T-helper 9 cell (primary cell): ENCODE results near the gene DMPK.
"Not testable (repeated sequence)": the region's sequence is repeated elsewhere in the genome, so short reads cannot be mapped to it uniquely, and the experiment has no call there.

ENCODE experiments used
- DNase-seq: peaks from one replicate; pipeline ENCODE4 v3.0.0-alpha.2; 2020

The DMPK gene

DNA sequence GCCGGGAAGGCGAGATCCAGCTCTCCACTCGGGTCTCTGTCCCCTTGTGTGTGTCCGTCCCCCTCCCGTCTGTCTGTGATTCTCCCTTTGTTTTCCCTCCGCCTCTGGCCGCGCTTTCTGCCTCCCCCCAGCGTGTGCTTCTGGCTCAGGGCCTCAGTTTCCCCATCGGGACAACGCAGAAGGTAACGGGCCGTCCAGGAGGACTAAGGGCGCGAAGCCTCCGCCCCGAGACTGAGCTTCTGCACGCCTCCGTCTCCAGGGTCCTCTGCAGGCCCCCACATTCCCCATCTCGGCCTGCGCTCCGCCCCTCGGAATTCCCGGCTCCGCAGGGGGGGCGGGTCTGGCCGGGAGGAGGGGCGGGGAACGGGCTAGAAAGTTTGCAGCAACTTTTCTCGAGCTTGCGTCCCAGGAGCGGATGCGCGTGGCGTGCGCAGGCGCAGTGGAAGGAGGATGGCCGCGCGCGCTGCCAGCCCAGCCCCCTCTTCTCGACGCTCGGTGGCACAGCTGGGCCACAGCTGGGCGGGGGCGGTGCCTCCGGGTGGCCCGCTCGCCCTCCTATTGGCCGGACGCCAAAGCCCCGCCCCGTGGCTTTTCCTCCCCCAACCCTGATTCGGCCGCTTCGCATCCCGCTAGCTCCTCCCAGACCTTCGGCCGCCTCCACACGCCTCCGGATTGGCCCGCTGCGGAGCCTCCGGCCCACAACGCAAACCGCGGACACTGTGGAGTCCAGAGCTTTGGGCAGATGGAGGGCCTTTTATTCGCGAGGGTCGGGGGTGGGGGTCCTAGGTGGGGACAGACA is 13.1 kb downstream of the DMPK start, which contains the start of gene SIX5:
Gene SIX5, minus strand, starts transcription at position 269 of the 799 bp plus-strand sequence. CDS start 408 bp downstream, outside the sequence.
- peak; percentile 89 for DNase-seq

DNA sequence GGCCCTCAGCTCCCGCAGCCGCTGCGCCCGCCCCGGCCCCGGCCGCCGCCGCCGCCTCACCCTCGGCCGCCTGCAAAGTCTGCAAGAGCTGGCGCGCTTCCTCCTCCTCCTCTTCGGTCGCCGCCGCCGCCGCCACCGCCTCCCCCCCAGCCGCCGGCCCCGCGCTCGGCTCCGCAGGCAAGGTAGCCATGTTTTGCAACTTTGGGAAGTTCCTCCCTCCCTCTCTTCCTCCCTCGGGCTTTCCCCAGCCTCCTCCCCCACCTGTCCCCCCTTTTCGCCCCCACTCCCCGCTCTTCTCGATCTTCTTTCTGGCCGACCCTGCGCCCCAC is 13.7 kb downstream of the DMPK start:
- DNase-seq, result peak; percentile 25

DNA sequence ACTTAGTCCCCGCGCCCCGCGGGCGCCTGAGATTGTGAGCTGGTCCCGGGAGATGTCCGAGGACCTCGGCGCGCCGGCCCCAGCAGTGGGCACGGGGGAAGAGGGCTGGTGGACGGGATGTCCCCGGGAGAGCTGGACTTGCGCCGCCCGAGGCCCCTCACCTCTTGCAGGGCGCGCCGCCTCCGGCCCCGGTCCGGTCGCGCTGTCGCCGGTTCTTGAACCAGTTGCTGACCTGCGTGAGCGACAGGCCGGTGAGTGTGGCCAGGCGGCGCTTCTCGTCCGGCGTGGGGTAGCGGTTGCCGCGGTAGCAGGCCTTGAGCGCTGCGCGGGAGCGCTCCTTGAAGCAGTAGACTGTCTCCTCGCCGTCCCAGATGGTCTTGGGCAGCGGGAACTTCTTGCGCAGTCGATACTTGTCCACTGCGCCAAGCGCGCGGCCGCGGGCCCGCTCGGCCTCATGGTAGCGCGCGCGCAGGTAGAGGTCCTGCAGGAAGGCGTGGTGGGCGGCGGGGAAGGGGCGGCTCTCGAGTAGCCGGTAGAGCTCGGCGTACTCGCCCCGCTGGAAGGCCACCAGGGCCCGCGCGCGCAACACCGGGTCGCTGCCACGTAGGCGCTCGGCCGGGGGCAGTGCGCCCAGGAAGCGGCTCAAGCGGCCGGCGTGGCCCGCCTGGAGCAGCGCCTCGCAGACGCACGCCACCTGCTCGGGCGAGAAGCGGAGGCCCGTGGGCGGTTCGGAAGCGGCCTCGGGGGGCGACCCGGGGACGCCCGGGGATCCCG is 14.2 kb downstream of the DMPK start:
- no peak for DNase-seq

DNA sequence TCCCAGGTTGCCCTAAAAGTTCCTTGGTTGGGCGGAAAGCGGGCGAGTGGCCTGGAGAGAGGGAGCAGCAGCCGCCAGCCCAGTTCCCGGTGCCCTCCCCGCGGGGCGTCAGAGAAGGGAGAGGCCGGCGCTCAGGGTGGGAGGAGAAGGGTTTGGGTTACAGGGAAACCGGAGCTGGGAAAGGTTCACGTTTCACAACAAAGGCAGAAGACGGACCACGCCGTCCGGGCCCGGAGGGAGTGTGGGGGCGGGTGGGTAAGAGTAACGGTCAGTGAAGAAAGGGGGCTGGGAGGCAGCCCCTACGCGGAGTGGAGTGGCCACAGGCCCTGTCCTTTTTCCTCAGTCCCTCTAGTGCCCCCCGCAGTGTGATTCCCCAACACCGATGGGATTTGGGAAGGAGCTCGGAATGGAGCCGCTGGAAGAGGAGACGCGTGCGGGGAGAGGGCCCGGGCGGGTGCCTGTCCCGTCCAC is 14.8 kb downstream of the DMPK start:
- no peak for DNase-seq

DNA sequence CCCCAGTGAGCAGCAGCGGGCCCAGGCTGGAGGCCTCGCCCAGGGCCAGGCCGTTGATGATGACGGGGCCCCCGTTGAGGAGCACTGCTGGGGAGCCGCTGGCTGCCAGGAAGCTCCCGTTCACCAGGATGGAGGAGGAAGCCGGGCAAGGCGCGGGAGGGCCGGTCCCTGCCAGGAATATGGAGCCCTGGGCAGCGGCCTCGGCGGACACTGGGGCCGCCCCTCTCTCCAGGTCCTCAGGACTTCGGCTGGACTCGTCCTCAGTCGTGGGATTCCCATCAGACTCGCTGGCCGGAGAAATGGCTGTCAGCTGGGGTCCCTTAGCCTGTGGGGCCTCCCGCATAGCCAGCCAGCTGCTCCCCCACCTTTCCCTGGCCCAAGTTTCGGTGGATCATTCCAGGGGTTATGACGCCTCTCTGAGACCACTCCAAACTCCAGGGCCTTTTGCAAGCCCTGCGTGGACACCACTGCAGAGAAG is 15.4 kb downstream of the DMPK start:
- DNase-seq, result no peak

DNA sequence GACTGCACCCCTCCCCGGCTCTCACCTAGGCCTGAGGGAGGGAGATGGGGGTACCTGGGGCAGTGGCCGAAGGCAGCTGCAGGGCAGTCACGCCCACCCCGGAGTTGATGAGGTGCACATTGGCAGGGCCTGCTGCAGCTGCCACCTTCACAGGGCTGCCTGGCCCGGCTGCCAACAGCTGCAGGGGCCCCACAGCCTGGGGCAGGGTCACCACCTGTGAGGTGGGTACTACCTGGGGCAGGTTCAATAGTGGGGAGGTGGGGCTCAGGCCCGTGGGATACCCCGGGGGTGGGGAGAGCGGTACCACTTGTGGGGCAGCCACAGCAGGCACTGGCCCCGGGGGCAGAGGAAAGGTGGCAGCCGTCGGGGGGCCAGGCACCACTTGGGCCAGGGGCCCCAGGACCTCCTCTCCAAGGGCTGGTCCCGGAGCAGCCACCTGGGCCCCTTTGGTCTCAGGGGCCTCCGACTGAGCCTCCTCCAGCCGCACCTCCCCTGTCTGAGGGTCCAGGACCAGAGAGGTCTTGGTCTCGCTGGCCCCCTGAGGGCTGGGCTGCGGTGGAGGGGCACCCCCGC is 15.9 kb downstream of the DMPK start:
- no peak for DNase-seq

DNA sequence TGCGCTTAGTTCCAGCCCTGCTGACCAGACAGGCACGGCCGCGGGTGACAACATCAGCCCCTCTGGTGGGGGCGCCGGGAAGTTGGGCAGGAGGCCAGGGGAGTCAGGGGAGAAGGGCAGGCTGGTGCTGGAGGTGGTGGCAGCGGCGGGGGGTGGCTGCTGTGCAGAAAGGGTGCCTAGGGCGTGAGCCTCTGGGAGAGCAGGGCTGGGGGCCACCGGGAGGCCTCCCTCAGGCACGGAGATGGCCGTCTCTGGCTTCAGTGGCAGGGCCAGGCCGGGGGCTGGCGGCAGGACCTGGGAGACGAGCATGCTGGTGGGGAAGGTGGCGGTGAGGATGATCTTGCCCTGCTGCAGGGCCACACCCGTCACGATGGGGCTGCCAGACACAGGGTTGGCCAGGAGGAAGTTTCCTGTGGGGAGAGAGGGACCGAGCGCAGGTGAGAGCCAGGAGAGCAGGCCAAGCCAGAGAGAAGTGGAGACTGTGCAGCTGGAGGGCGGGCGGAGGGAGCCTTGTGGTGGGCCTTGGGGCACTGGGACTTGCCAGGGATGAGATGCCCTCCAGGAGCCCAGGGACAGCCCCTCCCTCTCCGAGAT is 16.5 kb downstream of the DMPK start:
- DNase-seq, result no peak

DNA sequence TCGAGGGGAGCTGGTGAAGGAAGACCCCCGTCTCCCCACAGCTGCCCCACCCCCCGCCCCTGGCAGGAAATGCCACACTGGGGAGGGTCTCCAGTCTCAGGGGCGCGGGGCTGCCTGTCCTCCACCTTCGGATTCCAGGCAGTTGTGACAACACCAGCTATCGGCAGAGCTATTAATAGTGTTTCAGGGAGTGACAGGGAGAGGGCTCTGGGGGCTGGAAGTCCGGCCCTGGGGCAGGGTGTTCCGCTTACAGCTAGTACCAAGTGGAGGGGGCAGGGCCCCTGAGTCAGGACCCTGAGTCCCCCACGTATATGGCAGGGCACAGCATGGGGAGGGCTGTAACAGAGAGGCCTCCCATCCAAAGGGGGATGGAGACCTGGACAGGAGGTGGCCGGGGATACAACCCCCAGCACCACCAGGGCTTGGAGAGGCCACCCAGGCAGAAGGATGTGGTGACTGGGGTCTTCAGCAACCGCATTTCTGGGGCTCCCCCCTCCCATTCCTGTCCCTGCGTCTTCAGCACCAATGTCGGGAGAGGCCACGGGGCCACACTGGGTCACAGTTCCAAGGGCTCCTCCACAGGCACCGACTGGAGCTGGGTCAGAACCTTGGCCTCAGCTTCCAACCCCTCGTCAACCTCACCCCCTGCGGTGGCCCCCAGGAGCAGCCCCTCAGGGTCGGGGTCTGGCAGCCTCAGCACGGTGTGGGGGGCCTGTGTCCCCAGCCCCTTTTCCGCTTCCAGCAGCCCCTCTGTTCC is 17.2 kb downstream of the DMPK start:
- DNase-seq, result no peak

DNA sequence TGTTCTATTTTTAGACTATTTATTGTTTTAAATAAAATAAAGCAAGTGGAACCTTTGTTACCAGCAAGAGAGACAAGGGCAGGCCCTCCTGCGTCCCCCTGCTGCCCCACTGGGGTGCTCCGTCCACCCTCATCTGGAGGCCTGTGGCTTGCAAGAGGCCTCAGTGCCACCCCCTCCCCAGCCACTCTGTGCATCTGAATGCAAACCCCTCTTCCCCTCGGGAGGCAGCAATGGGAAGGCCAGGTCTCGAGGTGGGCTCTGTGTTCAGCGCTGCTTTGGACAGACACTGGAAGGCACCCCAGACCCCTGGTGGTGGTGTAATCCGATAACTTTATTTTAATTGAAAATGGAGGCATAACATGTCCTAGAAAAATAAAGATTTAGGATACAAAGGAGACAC is 17.8 kb downstream of the DMPK start:
- no peak for DNase-seq

DNA sequence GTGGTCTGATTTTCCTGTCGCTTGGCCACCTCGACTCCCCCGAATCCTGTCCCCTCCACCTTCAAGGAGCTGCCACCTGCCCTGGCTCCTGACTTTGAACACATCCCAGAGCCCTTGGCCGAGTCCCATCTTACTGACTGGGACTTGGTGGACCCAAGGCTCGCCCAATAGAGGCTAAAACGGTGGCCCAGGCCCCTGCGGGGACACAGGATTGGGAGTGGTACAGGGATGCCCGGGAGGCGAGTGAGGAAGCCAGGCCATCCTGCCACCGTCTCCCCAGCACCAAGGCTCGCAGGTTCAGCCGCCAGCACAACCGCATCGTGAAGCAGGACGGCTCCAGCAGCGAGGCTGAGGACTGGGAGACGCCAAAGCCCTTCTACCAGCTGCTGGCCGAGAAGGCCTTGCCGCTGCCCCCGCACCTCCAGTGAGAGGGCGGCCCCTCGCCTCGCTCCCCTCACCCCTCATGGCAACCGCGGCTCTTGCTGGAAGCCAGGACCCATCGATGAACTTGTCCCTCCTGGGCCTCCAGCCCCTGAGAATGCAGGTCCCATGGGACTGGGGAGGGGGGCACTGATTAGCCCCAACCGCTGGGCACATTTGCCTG is 18.5 kb downstream of the DMPK start:
- no peak for DNase-seq

DNA sequence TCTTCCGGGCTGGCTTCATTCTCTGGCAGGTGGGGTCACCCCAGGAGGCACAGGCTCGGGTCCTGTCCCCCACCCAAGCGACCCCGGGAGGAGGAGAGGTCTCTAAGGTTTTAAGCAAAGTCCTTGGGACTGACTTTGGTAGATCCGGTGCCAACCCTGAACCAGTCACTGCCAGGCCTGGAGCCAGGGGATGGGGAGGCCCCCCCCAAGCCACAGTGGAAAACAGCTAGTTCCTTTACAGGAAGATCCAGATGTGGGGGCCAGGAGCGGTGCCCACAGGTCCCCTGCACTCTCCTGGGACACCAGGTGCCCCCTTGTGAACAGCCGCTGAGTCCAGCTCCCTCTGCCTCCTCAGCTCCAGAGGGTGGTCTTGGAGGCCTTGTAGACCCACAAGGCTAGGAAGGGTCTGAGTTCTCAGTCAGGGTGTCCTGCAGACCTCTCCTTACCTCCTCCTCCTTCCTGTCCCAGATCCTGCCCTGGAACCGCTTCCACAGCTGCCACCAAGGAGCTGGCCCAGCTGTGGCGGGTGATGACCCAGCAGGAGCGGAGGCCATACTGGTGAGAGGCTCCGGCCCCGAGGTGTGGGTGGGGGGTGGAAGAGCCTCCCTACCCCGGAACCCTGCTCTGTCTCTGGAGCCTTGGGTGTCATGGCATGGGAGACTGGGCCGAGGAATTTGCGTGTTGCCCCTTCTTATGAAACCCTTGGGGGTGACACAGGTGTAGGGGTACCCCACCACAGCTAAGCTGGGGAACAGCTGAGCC is 19.2 kb downstream of the DMPK start:
- DNase-seq, result no peak

DNA sequence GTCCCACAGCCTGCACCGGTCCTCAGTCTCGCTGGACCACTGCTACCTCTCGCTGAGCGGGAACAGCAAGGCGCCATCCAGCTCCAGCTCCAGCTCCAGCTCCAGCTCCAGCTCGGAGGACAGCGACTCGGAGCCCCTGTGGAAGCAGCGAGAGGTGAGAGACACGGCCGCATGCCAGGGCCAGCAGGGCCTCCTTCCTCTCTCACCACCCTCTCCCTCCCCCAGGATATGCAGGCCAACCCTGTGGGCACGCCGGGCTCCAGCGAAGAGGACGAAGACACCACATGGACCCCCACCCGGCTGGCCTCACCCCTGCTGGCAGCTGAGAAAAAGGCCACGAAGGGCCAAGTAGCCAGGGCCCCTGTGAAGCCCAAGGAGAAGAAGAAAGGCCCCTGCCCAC is 20.6 kb downstream of the DMPK start:
- no peak for DNase-seq

DNA sequence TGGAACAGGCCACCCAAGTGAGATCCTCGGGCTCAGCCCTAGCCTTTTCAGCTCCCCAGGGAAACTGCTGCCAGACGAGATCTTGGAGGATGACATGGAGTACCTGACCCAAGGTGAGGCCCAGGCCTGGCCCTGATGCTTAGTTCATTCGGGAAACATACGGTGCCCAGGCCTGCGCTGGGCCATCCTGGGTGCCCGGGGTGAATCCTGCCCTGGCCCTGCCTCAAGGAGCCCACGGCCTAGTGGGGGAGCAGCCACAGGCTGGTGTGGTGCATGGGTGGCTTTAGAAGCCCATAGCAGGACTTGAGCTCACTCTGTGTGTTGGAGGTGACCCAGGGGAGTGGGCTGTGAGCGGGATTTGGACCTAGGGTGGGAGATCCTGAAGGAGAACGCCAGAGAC is 23.4 kb downstream of the DMPK start:
- DNase-seq, result no peak

DNA sequence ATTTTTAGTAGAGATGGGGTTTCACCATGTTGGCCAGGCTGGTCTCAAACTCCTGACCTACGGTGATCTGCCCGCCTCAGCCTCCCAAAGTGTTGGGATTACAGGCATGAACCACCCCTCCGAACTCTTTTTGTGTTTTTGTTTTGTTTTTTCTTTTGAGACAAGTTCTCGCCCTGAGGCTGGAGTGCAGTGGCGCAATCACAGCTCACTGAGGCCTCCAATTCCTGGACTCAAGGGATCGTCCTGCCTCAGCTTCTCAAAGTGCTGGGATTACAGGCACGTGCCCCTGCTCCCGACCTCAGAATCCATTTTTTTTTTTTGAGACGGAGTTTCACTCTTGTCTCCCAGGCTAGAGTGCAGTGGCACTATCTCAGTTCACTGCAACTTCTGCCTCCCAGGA is 24.6 kb downstream of the DMPK start:
- DNase-seq, result no peak

DNA sequence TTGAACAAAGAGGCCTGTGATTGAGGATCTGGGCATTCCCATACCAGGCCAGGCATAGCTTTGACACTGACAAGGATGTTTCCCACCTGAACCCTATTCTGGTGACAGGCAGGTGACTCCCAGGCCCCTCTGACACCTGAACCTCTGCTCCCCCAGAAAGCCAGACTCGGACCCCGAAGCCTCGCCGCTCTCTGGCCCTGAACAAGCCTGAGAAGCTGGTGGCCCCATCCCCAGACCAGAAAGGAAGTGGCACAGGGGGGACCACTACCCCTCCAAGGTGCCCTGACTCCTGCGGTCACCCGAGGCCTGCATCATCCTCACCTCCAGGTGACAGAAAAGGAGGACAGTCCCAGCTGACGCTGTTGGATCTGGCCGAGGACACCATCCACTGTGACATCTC is 28.0 kb downstream of the DMPK start:
- no peak for DNase-seq

DNA sequence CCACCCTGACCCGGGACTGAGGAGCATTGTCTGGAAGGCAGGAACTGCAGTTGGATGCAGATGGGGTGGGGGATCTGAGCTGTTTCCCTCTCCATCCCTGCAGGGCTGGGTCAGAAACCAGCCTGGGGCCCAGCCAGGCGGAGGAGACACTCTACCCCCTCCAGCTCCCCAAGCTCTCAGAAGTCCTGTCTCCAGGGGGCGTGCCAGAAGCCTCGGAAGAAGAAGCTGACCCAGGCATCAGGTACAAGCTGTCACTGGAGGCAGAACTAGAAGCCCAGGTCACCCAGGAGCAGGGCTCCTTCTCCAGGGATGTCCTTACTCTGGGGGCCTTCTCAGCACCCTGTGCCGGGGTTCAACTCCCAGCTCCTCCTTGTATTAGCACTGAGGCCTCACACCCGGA is 28.7 kb downstream of the DMPK start:
- no peak for DNase-seq

DNA sequence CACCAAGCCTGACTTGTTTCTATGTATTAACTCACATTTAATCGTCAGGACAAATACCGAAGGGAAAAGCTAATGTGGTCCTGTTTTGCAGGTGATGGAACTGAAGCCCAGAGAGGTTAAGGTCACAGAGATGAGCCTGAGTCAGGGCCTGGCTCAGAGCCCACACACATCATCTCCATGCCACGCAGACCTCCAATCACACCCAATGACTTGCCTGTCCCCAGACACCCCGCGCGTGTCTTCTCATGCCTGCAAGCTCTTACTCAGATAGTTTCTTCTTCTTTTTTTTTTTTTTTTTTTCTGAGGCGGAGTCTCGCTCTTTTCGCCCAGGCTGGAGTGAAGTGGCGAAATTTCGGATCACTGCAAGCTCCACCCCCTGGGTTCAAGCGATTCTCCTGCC is 29.7 kb downstream of the DMPK start:
- DNase-seq, result no peak

DNA sequence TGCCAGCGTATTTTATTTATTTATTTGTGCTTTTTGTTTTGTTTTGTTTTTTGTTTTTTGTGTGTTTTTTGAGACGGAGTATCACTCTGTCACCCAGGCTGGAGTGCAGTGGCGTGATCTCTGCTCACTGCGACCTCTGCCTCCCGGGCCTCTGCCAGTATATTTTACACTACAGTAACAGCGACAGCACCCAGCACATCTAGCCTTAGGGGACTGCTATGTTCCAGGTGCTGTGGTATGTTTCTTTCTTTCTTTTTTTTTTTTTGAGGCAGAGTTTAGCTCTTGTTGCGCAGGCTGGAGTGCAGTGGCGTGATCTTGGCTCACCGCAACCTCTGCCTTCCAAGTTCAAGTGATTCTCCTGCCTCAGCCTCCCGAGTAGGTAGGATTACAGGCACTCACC is 30.8 kb downstream of the DMPK start:
- DNase-seq, result not testable (repeated sequence)

DNA sequence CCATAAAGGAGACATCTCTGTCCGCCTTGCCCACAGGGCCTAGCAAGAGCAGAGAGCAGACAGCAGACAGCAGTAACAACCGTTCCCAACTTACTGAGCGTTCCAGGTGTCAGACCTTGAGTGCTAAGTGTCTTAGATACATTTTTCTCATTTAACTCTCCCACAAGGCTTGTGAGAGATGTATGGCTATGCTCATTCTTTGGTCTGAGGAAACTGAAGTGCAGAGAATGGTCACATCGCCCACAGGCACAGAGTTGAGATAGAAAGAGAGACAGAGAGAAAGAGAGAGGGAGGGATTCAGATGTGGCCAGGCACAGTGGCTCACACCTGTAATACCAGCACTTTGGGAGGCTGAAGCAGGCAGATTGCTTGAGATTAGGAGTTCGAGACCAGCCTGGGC is 34.8 kb downstream of the DMPK start:
- DNase-seq, result no peak

DNA sequence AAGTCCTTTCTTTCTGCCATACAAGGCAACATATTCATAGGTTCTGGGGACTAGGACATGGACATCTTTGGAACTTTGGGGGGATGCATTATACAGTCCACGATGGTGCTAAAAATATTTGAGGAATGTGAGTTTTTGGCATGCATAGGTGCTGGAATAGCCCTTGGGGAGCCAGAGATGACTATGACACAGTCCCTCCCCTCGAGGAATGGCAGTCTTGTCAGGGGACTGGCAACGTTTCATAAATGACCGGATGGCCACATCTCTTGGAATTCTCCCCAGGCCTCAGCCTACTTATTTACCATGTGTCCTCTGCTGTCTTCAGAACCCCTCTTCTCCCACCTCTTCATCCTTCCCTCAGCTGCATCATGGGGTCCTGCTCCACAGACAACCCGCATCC is 35.4 kb downstream of the DMPK start:
- no peak for DNase-seq

DNA sequence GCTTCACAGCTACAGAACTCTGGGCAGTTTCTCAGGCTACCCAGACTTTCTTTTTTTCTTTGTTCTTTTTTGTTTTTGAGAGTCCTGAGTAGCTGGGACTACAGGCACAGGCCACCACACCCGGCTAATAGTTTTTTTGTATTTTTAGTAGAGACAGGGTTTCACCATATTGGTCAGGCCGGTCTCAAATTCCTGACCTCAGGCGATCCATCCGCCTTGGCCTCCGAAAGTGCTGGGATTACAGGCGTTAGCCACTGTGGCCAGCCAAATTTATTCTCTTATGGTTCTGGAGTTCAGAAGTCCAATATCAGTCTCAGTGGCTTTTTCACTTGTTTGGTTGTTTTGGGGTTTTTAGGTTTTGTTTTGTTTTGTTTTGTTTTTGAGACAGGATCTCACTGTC is 36.7 kb downstream of the DMPK start:
- no peak for DNase-seq
